NCI-H460 (cell line): ENCODE data around the gene MIOX. TPM values are rescaled to one million over a fixed set of nuclear protein-coding genes. Genes with fewer than 3 reads are reported as not detected.

Experiments
- DNase-seq: peaks from one replicate; pipeline ENCODE4 v3.0.0-alpha.2; 2016; ENCODE audit warnings: low read depth; ENCODE audit errors: extremely low read depth
- polyA plus RNA-seq: library from polyadenylated mRNA; depleted of rRNA; stranded (reverse); fragments of >200 nt; gene quantifications from 2 replicates; pipeline ENCODE4 v1.2.3, GENCODE V29; 2014; cell fraction: nucleus; rRNA removed
- total RNA-seq: library from RNA; depleted of rRNA; stranded (reverse); fragments of >200 nt; shearing (Covaris generic); gene quantifications from 2 replicates; pipeline ENCODE4 v1.2.3, GENCODE V29; 2014; rRNA removed

The MIOX gene
- total RNA-seq, result 0.27 and 0.29 TPM in 2 replicates
- polyA plus RNA-seq, result 0.42 TPM in 1 of 2 replicates, not detected in the other

- no peak for DNase-seq
These were observed at the start of gene MIOX for GRCh38 chr22:50486561-50487289. Gene MIOX (plus strand): TSS chr22:50486859. CDS start chr22:50486898, 39 bp downstream.

- DNase-seq, result no peak
These were observed 49.0 kb upstream of the MIOX start for GRCh38 chr22:50437511-50438304.

- DNase-seq, result no peak
These were observed 48.1 kb upstream of the MIOX start for GRCh38 chr22:50438305-50439275.

GRCh38 chr22:50439314-50439870, 47.3 kb upstream of the MIOX start:
- no peak for DNase-seq

GRCh38 chr22:50439871-50440331, 46.8 kb upstream of the MIOX start:
- DNase-seq, result no peak

- no peak for DNase-seq
These were observed 46.0 kb upstream of the MIOX start for GRCh38 chr22:50440544-50441249.

GRCh38 chr22:50441428-50441993, 45.1 kb upstream of the MIOX start:
- DNase-seq, result no peak

- DNase-seq, result no peak
These were observed 43.5 kb upstream of the MIOX start for GRCh38 chr22:50443197-50443596.

- no peak for DNase-seq
These were observed 42.6 kb upstream of the MIOX start for GRCh38 chr22:50443801-50444625.

GRCh38 chr22:50444663-50445062, 42.0 kb upstream of the MIOX start:
- no peak for DNase-seq

- no peak for DNase-seq
These were observed 41.4 kb upstream of the MIOX start for GRCh38 chr22:50445071-50445879.

- DNase-seq, result no peak
These were observed 40.6 kb upstream of the MIOX start for GRCh38 chr22:50445880-50446707.

GRCh38 chr22:50446708-50447575, 39.7 kb upstream of the MIOX start:
- DNase-seq, result no peak

GRCh38 chr22:50447576-50448551, 38.8 kb upstream of the MIOX start:
- no peak for DNase-seq
